OCI-LY3 (cell line): ENCODE results near the gene EMC6.

Experiments
- H2AFZ ChIP-seq: fragments of 200-600, 300-600 bp; shearing (Covaris generic); 2 replicates; pipeline ENCODE4 v1.6.0; 2014; ENCODE audit warnings: antibody characterized with exemption, low read depth, low read length
- H3K27ac ChIP-seq: fragments of 200-600, 300-600 bp; sonication (generic); 2 replicates; pipeline ENCODE4 v1.5.1; 2014; ENCODE audit warnings: mild to moderate bottlenecking, low read length, moderate library complexity, mixed read lengths
- H3K27me3 ChIP-seq: fragments of 200-600, 300-600 bp; sonication (generic); 2 replicates; pipeline ENCODE4 v1.6.1; 2014; ENCODE audit warnings: low read depth, low read length, mixed read lengths
- H3K36me3 ChIP-seq: fragments of 200-600, 300-600 bp; sonication (generic); replicated peaks from 2 replicates; pipeline ENCODE3; 2014; ENCODE audit warnings: low read depth, low read length, mixed read lengths
- H3K4me1 ChIP-seq: fragments of 300-600, 200-600 bp; sonication (generic); 2 replicates; pipeline ENCODE4 v1.6.1; 2014; ENCODE audit warnings: low read length, mixed read lengths
- H3K4me2 ChIP-seq: fragments of 200-600, 300-600 bp; sonication (generic); 2 replicates; pipeline ENCODE4 v1.6.1; 2014; ENCODE audit warnings: low read length, mixed read lengths
- H3K4me3 ChIP-seq: fragments of 300-600, 200-600 bp; sonication (generic); 2 replicates; pipeline ENCODE4 v1.5.1; 2014; ENCODE audit warnings: antibody characterized with exemption, mild to moderate bottlenecking, low read length, moderate library complexity
- H3K79me2 ChIP-seq: fragments of 300-600, 200-600 bp; shearing (Covaris generic); 2 replicates; pipeline ENCODE4 v1.6.1; 2014; ENCODE audit warnings: mild to moderate bottlenecking, low read length, mixed read lengths
- H3K9ac ChIP-seq: fragments of 300-600, 200-600 bp; shearing (Covaris generic); 2 replicates; pipeline ENCODE4 v1.6.0; 2014; ENCODE audit warnings: mild to moderate bottlenecking, low read length, moderate library complexity
- H3K9me3 ChIP-seq: fragments of 200-600, 300-600 bp; shearing (Covaris generic); 2 replicates; pipeline ENCODE4 v1.6.1; 2014; ENCODE audit warnings: low read length, mixed read lengths; ENCODE audit not compliant: insufficient read depth
- H4K20me1 ChIP-seq: fragments of 200-600, 300-600 bp; sonication (generic); 2 replicates; pipeline ENCODE4 v1.6.1; 2016; ENCODE audit warnings: low read length, mixed read lengths; ENCODE audit not compliant: insufficient read depth
- EZH2phosphoT487 ChIP-seq: fragments of 200-600 bp; shearing (Covaris generic); IDR thresholded peaks from 2 replicates; pipeline ENCODE4 v1.6.1; 2018; ENCODE audit warnings: antibody characterized with exemption, mixed run types, low read depth
- TF ChIP-seq, protein P1 (sequence below): fragments of 200-600, 300-600 bp; sonication (generic); IDR thresholded peaks from 2 replicates; pipeline ENCODE4 v1.5.1; 2014; ENCODE audit warnings: antibody characterized with exemption, low read length, low read depth

Gene EMC6

DNA sequence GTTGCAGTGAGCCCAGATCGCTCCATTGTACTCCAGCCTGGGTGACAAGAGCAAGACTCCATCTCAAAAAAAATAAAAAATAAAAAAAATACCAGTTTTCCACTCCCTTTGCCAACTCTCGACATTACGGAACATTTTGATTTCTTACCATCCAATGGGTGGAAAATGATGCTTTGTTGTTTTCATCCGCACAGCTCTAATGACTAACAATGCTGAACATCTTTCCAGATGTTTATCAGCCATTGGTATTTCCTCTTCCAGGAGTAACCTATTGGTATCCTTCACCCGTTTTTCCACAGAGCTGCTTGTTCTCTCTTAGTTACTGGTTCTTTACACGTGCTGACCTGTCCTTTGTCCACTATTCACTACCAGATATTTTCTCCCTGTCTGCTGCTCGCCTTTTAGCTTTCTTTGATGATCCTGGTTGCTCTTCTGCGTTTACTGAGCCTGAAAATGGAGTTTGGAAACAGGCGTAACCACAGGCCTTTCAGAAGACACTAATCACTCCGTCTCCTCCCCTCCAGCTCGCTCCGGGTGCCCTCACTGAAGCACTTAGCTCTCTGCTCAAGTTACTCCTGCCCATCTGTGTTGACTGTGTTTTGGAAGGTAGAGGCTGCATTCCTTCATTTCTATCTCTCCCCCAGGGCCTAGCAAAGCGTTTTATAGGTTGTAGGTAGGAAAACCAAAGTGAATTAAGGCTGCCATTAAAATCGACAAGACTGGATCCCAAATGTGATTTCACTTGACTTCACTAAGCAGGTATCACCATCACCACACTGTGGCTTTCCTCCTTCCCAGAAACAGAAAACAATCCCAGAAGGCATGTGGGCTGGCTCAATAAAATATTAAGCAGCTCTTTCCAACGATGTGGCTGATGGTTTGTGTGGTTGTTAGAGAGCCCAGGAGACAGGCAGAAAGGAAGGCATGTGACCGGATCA is 41.5 kb upstream of the EMC6 start:
- no peaks in the 10 kb centered on the region for H3K36me3 ChIP-seq
- no peaks in the 10 kb centered on the region for H3K27me3 ChIP-seq
- no peaks in the 10 kb centered on the region for H3K79me2 ChIP-seq
- no peak overlapping the region for H3K4me3 ChIP-seq
- H3K4me1 ChIP-seq = no peaks in the 10 kb centered on the region
- H3K4me2 ChIP-seq = no peak overlapping the region
- no peaks in the 10 kb centered on the region for H3K9me3 ChIP-seq
- H3K27ac ChIP-seq = no peak overlapping the region
- TF ChIP-seq, protein P1, sequence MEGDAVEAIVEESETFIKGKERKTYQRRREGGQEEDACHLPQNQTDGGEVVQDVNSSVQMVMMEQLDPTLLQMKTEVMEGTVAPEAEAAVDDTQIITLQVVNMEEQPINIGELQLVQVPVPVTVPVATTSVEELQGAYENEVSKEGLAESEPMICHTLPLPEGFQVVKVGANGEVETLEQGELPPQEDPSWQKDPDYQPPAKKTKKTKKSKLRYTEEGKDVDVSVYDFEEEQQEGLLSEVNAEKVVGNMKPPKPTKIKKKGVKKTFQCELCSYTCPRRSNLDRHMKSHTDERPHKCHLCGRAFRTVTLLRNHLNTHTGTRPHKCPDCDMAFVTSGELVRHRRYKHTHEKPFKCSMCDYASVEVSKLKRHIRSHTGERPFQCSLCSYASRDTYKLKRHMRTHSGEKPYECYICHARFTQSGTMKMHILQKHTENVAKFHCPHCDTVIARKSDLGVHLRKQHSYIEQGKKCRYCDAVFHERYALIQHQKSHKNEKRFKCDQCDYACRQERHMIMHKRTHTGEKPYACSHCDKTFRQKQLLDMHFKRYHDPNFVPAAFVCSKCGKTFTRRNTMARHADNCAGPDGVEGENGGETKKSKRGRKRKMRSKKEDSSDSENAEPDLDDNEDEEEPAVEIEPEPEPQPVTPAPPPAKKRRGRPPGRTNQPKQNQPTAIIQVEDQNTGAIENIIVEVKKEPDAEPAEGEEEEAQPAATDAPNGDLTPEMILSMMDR = no peak
- no peak for TF ChIP-seq EZH2phosphoT487
- H4K20me1 ChIP-seq = no peaks in the 10 kb centered on the region
- H3K9ac ChIP-seq = no peak overlapping the region
- H2AFZ ChIP-seq = no peak overlapping the region

DNA sequence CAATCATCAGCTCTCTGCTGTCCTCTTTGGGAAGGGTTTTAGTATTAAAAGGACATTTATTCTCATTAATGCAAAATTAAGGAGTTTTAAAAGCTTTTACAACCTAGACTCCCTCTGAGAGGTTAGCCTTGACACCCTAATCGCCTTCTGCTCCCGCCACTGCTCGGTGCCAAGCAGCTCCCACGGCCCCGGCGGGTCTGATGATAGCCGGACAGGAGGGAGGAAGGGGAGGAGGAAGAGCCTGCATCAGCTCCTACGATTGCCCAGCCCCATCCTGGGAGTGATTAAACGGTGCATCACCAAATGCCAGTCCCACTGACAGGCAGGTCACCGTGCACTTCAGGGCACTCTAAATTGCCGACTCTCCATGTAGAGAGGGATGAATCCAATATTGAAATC is 40.8 kb upstream of the EMC6 start:
- Histone ChIP-seq H3K27ac (no peak overlapping the region), H3K36me3 (no peaks in the 10 kb centered on the region), H3K4me2 (no peak overlapping the region), H3K27me3 (no peaks in the 10 kb centered on the region), H3K79me2 (no peaks in the 10 kb centered on the region), H2AFZ (no peak overlapping the region), H3K4me3 (no peak overlapping the region), H4K20me1 (no peaks in the 10 kb centered on the region), H3K9ac (no peak overlapping the region), H3K9me3 (no peaks in the 10 kb centered on the region), H3K4me1 (no peaks in the 10 kb centered on the region)
- TF ChIP-seq, protein P1 = no peak
- no peak for TF ChIP-seq EZH2phosphoT487

DNA sequence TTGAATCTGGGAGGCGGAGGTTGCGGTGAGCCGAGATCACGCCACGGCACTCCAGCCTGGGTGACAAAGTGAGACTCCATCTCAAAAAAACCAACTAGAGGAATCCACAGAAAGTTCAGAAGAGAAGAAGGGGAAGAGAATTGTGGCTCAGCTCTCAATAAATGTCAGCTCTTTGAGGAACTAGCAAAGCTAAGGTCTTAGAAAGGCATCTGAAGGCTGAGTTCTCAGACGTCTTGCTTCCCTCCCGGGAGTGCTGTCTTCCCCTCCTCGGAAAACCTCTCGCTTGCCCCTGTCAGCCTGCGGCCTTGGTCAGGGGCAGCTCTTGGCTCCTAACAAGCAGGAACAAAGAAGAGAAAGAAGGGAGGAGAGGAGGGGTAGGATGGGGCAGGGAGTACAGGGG is 37.8 kb upstream of the EMC6 start:
- no peaks in the 10 kb centered on the region for H3K79me2 ChIP-seq
- H3K9me3 ChIP-seq = no peaks in the 10 kb centered on the region
- TF ChIP-seq, protein P1 = no peak
- no peak for TF ChIP-seq EZH2phosphoT487
- no peak overlapping the region for H3K27ac ChIP-seq
- H3K4me1 ChIP-seq = no peaks in the 10 kb centered on the region
- no peak overlapping the region for H3K9ac ChIP-seq
- no peaks in the 10 kb centered on the region for H3K36me3 ChIP-seq
- no peaks in the 10 kb centered on the region for H3K27me3 ChIP-seq
- no peak overlapping the region for H2AFZ ChIP-seq
- no peak overlapping the region for H3K4me3 ChIP-seq
- H4K20me1 ChIP-seq = no peaks in the 10 kb centered on the region
- no peak overlapping the region for H3K4me2 ChIP-seq

DNA sequence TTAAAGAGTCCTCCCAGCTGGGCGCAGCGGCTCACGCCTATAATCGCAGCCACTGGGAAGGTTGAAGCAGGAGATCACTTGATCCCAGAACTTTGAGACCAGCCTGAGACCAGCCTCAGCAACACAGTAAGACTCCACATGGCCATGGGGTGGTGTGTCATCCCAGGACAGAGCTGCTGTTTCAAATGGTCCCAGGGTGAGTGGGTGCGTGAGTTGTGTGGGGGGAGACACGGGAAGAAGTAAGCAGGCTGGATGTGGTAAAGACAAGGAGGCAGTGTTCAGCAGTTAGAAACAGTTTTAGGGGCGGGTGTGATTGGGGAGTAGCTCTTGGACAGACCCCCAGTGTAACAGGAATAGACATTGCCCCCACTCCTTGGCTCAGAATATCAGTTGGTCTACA is 36.3 kb upstream of the EMC6 start:
- no peaks in the 10 kb centered on the region for H3K36me3 ChIP-seq
- H3K9me3 ChIP-seq = no peaks in the 10 kb centered on the region
- no peak overlapping the region for H3K4me3 ChIP-seq
- H4K20me1 ChIP-seq = no peaks in the 10 kb centered on the region
- no peak overlapping the region for H3K9ac ChIP-seq
- TF ChIP-seq EZH2phosphoT487 = no peak
- TF ChIP-seq, protein P1 = no peak
- no peak overlapping the region for H3K4me2 ChIP-seq
- H3K27me3 ChIP-seq = no peaks in the 10 kb centered on the region
- no peak overlapping the region for H3K27ac ChIP-seq
- no peaks in the 10 kb centered on the region for H3K79me2 ChIP-seq
- H3K4me1 ChIP-seq = no peaks in the 10 kb centered on the region
- no peak overlapping the region for H2AFZ ChIP-seq
